ENCODE results near the gene COL4A5. TPM values are rescaled to one million over a fixed set of nuclear protein-coding genes. Genes with fewer than 3 reads are reported as not detected.

COL4A5 gene
- total RNA-seq, 1 experiment from 2014 or later = 51.3 TPM

DNA sequence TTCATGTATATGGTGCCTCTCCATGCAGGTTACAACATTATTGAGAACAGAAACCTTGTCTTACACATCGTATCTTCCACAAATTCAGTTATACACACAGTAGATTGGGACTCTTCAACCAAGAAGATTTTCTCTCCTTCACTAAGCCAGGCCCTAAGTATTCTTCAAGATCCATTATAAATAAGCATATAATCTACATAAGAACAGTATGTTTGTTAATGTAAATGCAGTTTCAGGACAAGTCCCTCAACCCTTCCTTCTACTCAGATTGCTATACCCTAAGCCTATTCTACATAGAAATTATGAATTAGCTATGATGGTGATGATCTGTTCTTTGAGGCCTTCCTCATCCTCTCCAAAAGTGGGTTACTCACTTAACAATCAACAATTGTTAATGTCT lies 42.7 kb upstream of the COL4A5 start:
- no peaks in the 10 kb centered on the region for H3K79me1 ChIP-seq (ENCODE audit: insufficient read depth, low read depth, low read length, poor library complexity, severe bottlenecking)
- no peak overlapping the region for H2BK5ac ChIP-seq (ENCODE audit: insufficient read length, low read length)
- no peaks in the 10 kb centered on the region for H3K27me3 ChIP-seq (ENCODE audit: insufficient read depth, low read length)
- peaks cover 0 to 9% (median 3%) of the 10 kb centered on the region in 3 experiments; a peak in 5 of 7 replicates for H3K36me3 Mint-ChIP-seq (ENCODE audit: insufficient read depth in 1 of 3, low read depth in 3 of 3)
- H3K9me3 Mint-ChIP-seq = peaks cover 0 to 3% of the 10 kb centered on the region in 2 experiments; a peak in 4 of 5 replicates
- H2BK12ac ChIP-seq (ENCODE audit: insufficient read length, low read depth, low read length) = no peak overlapping the region
- no peak overlapping the region for H3K56ac ChIP-seq (ENCODE audit: insufficient read length, low read depth, low read length)
- no peak overlapping the region for H3K9ac ChIP-seq (ENCODE audit: extremely low read depth, insufficient read length, low read length)
- H2AK5ac ChIP-seq (ENCODE audit: insufficient read length, low read length) = no peak overlapping the region
- no peaks in the 10 kb centered on the region for H3K9me3 ChIP-seq (ENCODE audit: control insufficient read depth, low read depth, low read length)
- peak overlapping the region in 1 of 2 experiments; percentile 15; a peak in 3 of 5 replicates for H3K4me3 Mint-ChIP-seq
- peaks cover 8% of the 10 kb centered on the region; the same call in 1 of the 2 replicates for H3K4me1 ChIP-seq (ENCODE audit: insufficient read depth, low read length)
- H3K18ac ChIP-seq (ENCODE audit: insufficient read length, low read depth, low read length) = no peak overlapping the region
- H4K20me1 ChIP-seq (ENCODE audit: control insufficient read depth, insufficient read depth, insufficient read length) = no peaks in the 10 kb centered on the region
- H3K23me2 ChIP-seq (ENCODE audit: insufficient read length, low read depth, low read length, poor library complexity, severe bottlenecking) = no peaks in the 10 kb centered on the region
- no peak overlapping the region for H4K91ac ChIP-seq (ENCODE audit: insufficient read length, low read depth, low read length)
- H2BK20ac ChIP-seq (ENCODE audit: low read depth, low read length, poor library complexity, severe bottlenecking) = no peak overlapping the region
- no peak for TF ChIP-seq CTCF (conservative IDR thresholded peaks at IDR 0.05)
- H3K23ac ChIP-seq (ENCODE audit: insufficient read length, low read depth, low read length) = no peak overlapping the region
- peaks cover 43 to 46% of the 10 kb centered on the region in 2 experiments for H3K4me1 Mint-ChIP-seq
- no peak overlapping the region for H2AFZ ChIP-seq (ENCODE audit: low read length)
- no CpG with 5 or more reads among the region's 1 CpG for WGBS (ENCODE audit: extremely low coverage, insufficient read length, low lambda C conversion rate)
- no peak overlapping the region for H4K8ac ChIP-seq (replicated peaks; ENCODE audit: insufficient read length, low read depth, low read length)
- no peak overlapping the region for H3T11ph ChIP-seq (ENCODE audit: low read length)
- no peaks in the 10 kb centered on the region for H3K79me2 ChIP-seq (ENCODE audit: insufficient read depth, low read length)
- no peaks in the 10 kb centered on the region for H3K27me3 Mint-ChIP-seq (ENCODE audit: low read depth)
- DNase-seq = no peak
- no peak overlapping the region for H2BK120ac ChIP-seq (ENCODE audit: low read depth, low read length, poor library complexity, severe bottlenecking)
- H3K27ac ChIP-seq (ENCODE audit: insufficient read length, low read depth, low read length) = peak overlapping the region; percentile 10
- H2BK15ac ChIP-seq (ENCODE audit: low read depth, low read length) = no peak overlapping the region
- peak overlapping the region; percentile 20 to 70 (median 53); a peak in 5 of 7 replicates for H3K27ac Mint-ChIP-seq
- no peak overlapping the region for H4K5ac ChIP-seq (ENCODE audit: insufficient read length, low read depth, low read length)
- no peak overlapping the region for H3K14ac ChIP-seq (ENCODE audit: insufficient read depth, low read length)
- peak overlapping the region; percentile 4 for H3K4me2 ChIP-seq (ENCODE audit: insufficient read depth, insufficient read length, low read length)
- no peak overlapping the region for H3K4ac ChIP-seq (ENCODE audit: low read depth, low read length)

Measured in H9 (cell line).